Esophagus squamous epithelium (tissue), 5 donors: ENCODE results near the gene PTAR1. TPM values are rescaled to one million over a fixed set of nuclear protein-coding genes. Genes with fewer than 3 reads are reported as not detected.

Source experiments
- DNase-seq: peaks from one replicate; lab custom pipeline; 2025; lab: John Stamatoyannopoulos, UW
- H3K27ac ChIP-seq, 4 donors: fragments of 200-600 bp; sonication (generic); one replicate each; pipeline ENCODE4 v1.5.1; 2016 to 2019; ENCODE audit warnings: mild to moderate bottlenecking in 1 of 4
- H3K27me3 ChIP-seq, 4 donors: fragments of 200-600 bp; sonication (generic); 1 replicate in 3 of 4; 2 replicates in 1 of 4; pipeline versions ENCODE4 v1.5.1 to v1.6.0; 2017 to 2021; ENCODE audit warnings: antibody characterized with exemption in 1 of 4
- H3K36me3 ChIP-seq, 3 donors: fragments of 200-600 bp; sonication (generic); one replicate each; pipeline ENCODE4 v1.5.1; 2016 to 2019
- H3K4me1 ChIP-seq, 3 donors: fragments of 200-600 bp; sonication (generic); one replicate each; pipeline ENCODE4 v1.5.1; 2017 to 2019
- H3K4me3 ChIP-seq, 4 donors: fragments of 200-600 bp; sonication (generic); 1 replicate in 3 of 4; 2 replicates in 1 of 4; pipeline ENCODE4 v1.5.1; 2016 to 2019; ENCODE audit warnings: mild to moderate bottlenecking in 2 of 4, moderate library complexity in 1 of 4
- H3K9me3 ChIP-seq, 3 donors: fragments of 200-600 bp; sonication (generic); one replicate each; pipeline ENCODE4 v1.5.1; 2016 to 2019
- POLR2A ChIP-seq, 4 donors: fragments of 450-650 bp; IDR thresholded peaks; one replicate each; pipeline ENCODE4 v1.6.1; 2017; ENCODE audit warnings: antibody characterized with exemption in 4 of 4, mild to moderate bottlenecking in 4 of 4, moderate library complexity in 3 of 4
- WGBS, 2 donors: methylation state at CpG; one replicate each; pipeline ENCODE4 v1.1.5; 2018; 5-methylcytosine and 5-hydroxymethylcytosine counted together
- intact Hi-C: fragments of 100-400 bp; cut with DNase I; formaldehyde crosslinking; loops from one replicate; pipeline ENCODE4 v1.15.0; 2022
- total RNA-seq, 4 donors: library from RNA; depleted of rRNA; stranded (reverse); fragments of >200 nt; gene quantifications; one replicate each; pipeline ENCODE4 v1.1.0, GENCODE V29; 2016
- TF ChIP-seq, protein P1 (sequence below), 6 experiments: fragments of 450-650 bp in 4 of 6; fragments of 200-600 bp in 2 of 6; sonication (generic) in 2 of 6; IDR thresholded peaks; one replicate each; pipeline ENCODE4 v1.5.1; 2016 to 2019; ENCODE audit warnings: antibody characterized with exemption in 6 of 6, mild to moderate bottlenecking in 4 of 6, moderate library complexity in 4 of 6
- donor health status: DM: yes; HTN: yes; CAD: no.

The PTAR1 gene
- total RNA-seq, 4 donors from 2014 or later, result 19.8 to 68.3 (median 33.8) TPM

DNA sequence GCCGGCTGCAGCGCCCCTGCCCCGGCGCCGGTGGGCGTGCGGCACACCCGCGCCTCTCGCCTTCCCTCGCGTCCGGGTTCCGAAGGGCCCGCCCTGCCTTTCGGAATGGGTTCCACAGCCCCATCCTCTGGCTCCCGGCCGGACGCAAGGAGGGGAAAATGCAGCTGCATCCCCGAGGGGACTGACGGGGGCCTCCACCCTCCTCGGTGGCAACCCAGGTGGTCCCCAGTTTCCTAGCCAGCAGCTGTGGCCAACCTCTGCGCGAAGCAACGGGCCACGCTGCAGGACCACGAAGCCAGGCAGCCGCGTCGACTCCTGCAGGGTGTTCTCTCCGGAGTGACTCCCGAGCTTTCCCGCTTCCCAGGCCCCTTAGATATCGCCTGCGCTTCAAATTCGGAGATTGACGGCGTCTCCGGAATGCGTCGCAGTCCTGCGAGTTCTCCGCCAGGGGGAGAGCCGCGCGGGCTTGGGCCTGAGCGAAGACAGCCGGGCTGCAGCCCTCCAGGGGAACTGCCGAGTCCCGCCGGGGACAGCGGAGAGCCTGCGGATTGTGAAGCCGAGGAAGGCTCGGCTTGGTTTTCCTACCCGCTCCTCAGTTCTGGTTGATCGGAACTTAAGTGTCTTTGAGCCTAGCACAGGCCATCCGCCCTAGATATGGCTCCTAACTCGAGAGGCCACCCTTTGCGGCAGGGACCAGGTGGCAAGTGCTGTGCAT lies 87.1 kb downstream of the PTAR1 start:
- intact Hi-C loops, result loop anchor here (10.0 kb wide), 1 partner anchor 72 kb away; no protein-coding TSS in a partner anchor
- 0% methylated on average over 3 of the region's 60 CpGs for WGBS, 2 donors
- Histone ChIP-seq H3K9me3 (no peaks in the 10 kb centered on the region), H3K36me3 (no peaks in the 10 kb centered on the region), H3K4me3 (peak overlapping the region; percentile 44 to 86 (median 82)), H3K4me1 (peaks cover 4 to 52% (median 13%) of the 10 kb centered on the region in 3 donors), H3K27me3 (no peaks in the 10 kb centered on the region), H3K27ac (peak overlapping the region; percentile 43 to 86 (median 84))
- TF ChIP-seq POLR2A (IDR thresholded peaks at IDR 0.05), result no peak
- TF ChIP-seq, protein P1, sequence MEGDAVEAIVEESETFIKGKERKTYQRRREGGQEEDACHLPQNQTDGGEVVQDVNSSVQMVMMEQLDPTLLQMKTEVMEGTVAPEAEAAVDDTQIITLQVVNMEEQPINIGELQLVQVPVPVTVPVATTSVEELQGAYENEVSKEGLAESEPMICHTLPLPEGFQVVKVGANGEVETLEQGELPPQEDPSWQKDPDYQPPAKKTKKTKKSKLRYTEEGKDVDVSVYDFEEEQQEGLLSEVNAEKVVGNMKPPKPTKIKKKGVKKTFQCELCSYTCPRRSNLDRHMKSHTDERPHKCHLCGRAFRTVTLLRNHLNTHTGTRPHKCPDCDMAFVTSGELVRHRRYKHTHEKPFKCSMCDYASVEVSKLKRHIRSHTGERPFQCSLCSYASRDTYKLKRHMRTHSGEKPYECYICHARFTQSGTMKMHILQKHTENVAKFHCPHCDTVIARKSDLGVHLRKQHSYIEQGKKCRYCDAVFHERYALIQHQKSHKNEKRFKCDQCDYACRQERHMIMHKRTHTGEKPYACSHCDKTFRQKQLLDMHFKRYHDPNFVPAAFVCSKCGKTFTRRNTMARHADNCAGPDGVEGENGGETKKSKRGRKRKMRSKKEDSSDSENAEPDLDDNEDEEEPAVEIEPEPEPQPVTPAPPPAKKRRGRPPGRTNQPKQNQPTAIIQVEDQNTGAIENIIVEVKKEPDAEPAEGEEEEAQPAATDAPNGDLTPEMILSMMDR (IDR thresholded peaks at IDR 0.05), result peak; percentile 33 to 92 (median 84)
- DNase-seq, result no peak

DNA sequence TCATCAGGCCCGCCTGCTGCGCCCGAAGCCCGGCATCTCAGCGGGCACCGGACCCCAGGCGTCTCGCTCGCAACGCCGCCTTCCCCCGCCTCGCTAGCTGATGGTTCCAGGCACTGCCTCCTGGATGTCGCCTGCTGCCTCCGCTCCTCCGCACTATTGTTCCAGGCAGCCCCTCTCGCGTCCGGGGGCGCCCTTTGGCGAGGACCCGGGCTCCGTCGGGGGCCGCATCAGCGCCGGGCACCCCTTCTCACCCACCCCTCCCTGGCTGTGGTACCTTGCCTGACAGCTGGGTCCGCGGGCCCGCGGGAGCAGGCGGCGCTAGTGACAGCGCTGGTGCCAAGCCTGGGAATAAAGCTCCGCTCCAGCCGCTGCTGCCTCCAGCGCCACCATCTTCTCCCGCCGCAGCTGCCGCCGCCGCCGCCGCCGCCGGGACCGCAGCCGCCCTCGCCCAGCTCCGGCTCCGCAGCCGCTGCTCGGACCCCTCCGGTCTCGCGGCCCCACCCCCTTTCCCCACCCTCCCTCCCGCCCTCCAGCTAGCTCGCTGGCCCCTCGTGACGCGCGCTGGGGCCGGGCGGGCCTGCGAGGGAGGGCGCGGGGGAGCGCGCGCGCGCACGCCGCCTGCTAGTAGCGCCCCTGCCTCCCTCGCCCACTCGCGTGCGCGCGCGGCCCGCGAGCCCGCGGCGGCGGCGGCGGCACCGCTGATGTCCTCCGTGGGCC lies 87.8 kb downstream of the PTAR1 start, which contains the start of gene APBA1:
APBA1 (minus strand) TSS at position 493 of the 717 bp plus-strand sequence.
- DNase-seq, result no peak
- no peaks in the 10 kb centered on the region for H3K9me3 ChIP-seq
- peak within 1 kb of the TSS; percentile 43 to 86 (median 84) for H3K27ac ChIP-seq
- peak within 1 kb of the TSS; percentile 44 to 86 (median 82) for H3K4me3 ChIP-seq
- H3K27me3 ChIP-seq, result no peaks in the 10 kb centered on the region
- no peaks in the 10 kb centered on the region for H3K36me3 ChIP-seq
- intact Hi-C loops, result loop anchor here (10.0 kb wide), 1 partner anchor 73 kb away; no protein-coding TSS in a partner anchor
- TF ChIP-seq, protein P1 (IDR thresholded peaks at IDR 0.05), result peak in 1 of 6 experiments; percentile 9
- TF ChIP-seq POLR2A (IDR thresholded peaks at IDR 0.05), result no peak
- WGBS, 2 donors, result 3 to 8% methylated on average over 12 to 13 of the region's 92 CpGs
- H3K4me1 ChIP-seq, result peaks cover 4 to 52% (median 13%) of the 10 kb centered on the region in 3 donors

DNA sequence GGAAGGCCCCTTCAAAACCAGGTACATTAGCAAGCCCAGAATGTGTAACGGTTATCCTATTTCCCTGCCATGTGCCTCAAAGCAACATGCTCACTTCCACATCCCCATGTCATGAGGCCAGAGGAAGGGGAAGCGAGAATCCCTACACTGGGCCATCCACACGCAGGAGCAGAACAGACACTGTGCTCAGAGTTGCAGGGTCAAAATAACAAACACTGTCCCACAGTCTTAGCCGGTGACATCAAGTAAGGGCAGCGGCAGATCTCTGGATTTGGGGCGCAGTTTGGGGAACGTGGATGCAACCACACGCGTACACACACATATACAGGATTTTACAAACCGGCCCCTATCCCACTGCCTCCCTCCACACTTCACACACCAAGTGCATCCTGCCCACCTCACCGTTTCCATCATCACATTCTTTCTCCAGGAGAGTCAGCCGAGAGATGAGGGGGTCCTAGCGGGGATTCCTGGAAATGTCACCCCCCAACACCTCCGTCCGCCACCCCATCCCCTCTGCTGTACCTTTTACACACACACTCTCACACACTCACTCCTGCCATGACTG lies 88.4 kb downstream of the PTAR1 start:
- no peak for DNase-seq
- TF ChIP-seq POLR2A (IDR thresholded peaks at IDR 0.05), result no peak
- TF ChIP-seq, protein P1 (IDR thresholded peaks at IDR 0.05), result no peak
- H3K27me3 ChIP-seq, result no peaks in the 10 kb centered on the region
- H3K9me3 ChIP-seq, result no peaks in the 10 kb centered on the region
- 37 to 44% methylated on average over 15 of the region's 15 CpGs for WGBS, 2 donors
- H3K36me3 ChIP-seq, result no peaks in the 10 kb centered on the region
- H3K4me1 ChIP-seq, result peaks cover 4 to 52% (median 13%) of the 10 kb centered on the region in 3 donors
- H3K27ac ChIP-seq, result peak overlapping the region; percentile 43 to 86 (median 82)
- intact Hi-C loops, result loop anchor here (10.0 kb wide), 1 partner anchor 73 kb away; no protein-coding TSS in a partner anchor
- H3K4me3 ChIP-seq, result peak overlapping the region; percentile 44 to 86 (median 82)

DNA sequence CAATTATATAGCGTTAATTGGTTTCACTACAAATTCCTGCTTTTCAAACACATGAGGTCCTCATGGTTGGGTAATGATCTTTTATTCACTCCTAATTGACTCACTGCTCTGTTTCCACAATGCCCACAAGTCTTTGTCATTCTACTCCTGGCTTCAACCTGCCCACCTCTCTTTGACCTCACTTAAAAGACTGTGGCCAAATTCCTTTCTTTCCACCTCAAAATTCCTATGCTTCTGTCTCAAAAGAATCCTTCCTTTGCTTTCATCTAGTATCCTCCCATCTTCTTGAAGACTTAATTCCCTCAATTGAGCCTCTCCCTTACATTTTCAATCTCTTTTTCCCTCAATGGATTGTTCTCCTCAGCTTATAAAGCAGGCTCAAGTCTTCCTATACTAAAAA lies 92.5 kb downstream of the PTAR1 start:
- WGBS, 2 donors, result 91 to 100% methylated on average over 1 of the region's 1 CpG
- no peak for DNase-seq
- no peak for TF ChIP-seq POLR2A (IDR thresholded peaks at IDR 0.05)
- TF ChIP-seq, protein P1 (IDR thresholded peaks at IDR 0.05), result no peak

More for the DNA sequence above, 92.5 kb downstream of the PTAR1 start:
- no peaks in the 10 kb centered on the region for H3K9me3 ChIP-seq
- H3K4me3 ChIP-seq, result no peak overlapping the region
- H3K4me1 ChIP-seq, result peaks cover 0 to 15% (median 4%) of the 10 kb centered on the region in 3 donors
- no peaks in the 10 kb centered on the region for H3K27me3 ChIP-seq
- no peak overlapping the region for H3K27ac ChIP-seq
- H3K36me3 ChIP-seq, result no peaks in the 10 kb centered on the region
- intact Hi-C loops, result no loop called here
